Endothelial cell of umbilical vein (primary cell): ENCODE results near the gene ARHGEF37. TPM values are rescaled to one million over a fixed set of nuclear protein-coding genes. Genes with fewer than 3 reads are reported as not detected.

Experiments
- BruUV-seq: library from RNA; stranded (reverse); fragments of 400-500 nt; replicated peaks from 2 replicates; lab custom pipeline; 2021; lab: Mats Ljungman, UMichigan
- CTCF ChIA-PET: fragments of 300-600, 350-600 bp; sonication (Branson Sonifier 250); formaldehyde crosslinking; loops from one replicate; lab custom pipeline; 2021; ENCODE audit warnings: antibody characterized with exemption, inconsistent platforms; lab: Charles Lee
- POLR2A ChIA-PET: fragments of 300-600, 350-600 bp; sonication (Branson Sonifier 250); formaldehyde crosslinking; loops from one replicate; lab custom pipeline; 2021; ENCODE audit warnings: antibody characterized with exemption, inconsistent platforms; lab: Charles Lee
- DNase-seq: peaks from one replicate; pipeline ENCODE4 v3.0.0-alpha.2; 2011; ENCODE audit warnings: low read depth, low spot score
- FAIRE-seq: peaks from 2 replicates; lab custom pipeline; 2011; peaks lifted over from hg19 to GRCh38; lab: Jason Lieb, UNC
- H2AFZ ChIP-seq: 2 replicates; pipeline ENCODE4 v1.6.0; 2012; ENCODE audit warnings: low read depth, low read length, control low read depth, inconsistent platforms
- H3K27ac ChIP-seq: 2 replicates; pipeline ENCODE4 v1.5.1; 2011; ENCODE audit warnings: low read depth, mild to moderate bottlenecking, control low read depth, low read length, moderate library complexity; ENCODE audit not compliant: insufficient read depth
- H3K27me3 ChIP-seq, 2 experiments: 2 replicates each; pipeline versions ENCODE4 v1.6.0 to v1.6.1; 2011; ENCODE audit warnings: low read length in 2 of 2, mixed read lengths in 1 of 2; ENCODE audit not compliant: control insufficient read depth in 2 of 2, insufficient read depth in 2 of 2
- H3K36me3 ChIP-seq, 2 experiments: 2 replicates in 1 of 2; 3 replicates in 1 of 2; pipeline ENCODE4 v1.5.1; 2011; ENCODE audit warnings: low read length in 2 of 2, mild to moderate bottlenecking in 1 of 2, moderate library complexity in 1 of 2; ENCODE audit not compliant: control insufficient read depth in 2 of 2, insufficient read depth in 2 of 2; ENCODE audit errors: extremely low read depth in 1 of 2
- H3K4me1 ChIP-seq: 3 replicates; pipeline ENCODE4 v1.5.1; 2011; ENCODE audit warnings: mild to moderate bottlenecking, low read length; ENCODE audit not compliant: control insufficient read depth, insufficient read depth; ENCODE audit errors: extremely low read depth
- H3K4me2 ChIP-seq: 2 replicates; pipeline ENCODE4 v1.6.1; 2011; ENCODE audit warnings: low read length, control low read depth, mixed read lengths; ENCODE audit not compliant: insufficient read depth
- H3K4me3 ChIP-seq, 3 experiments: fragments of 200-600 bp in 1 of 3; sonication (generic), shearing (Covaris generic) in 1 of 3; replicated peaks in 1 of 3; 2 replicates each; pipeline ENCODE4 v1.5.1; 2011 to 2016; ENCODE audit warnings: control low read depth in 3 of 3, low read length in 3 of 3, mild to moderate bottlenecking in 2 of 3, inconsistent platforms in 1 of 3, low read depth in 1 of 3, moderate library complexity in 1 of 3; ENCODE audit not compliant: insufficient read depth in 1 of 3
- H3K79me2 ChIP-seq: 2 replicates; pipeline ENCODE4 v1.6.0; 2012; ENCODE audit warnings: low read length, inconsistent platforms; ENCODE audit not compliant: control insufficient read depth, insufficient read depth
- H3K9ac ChIP-seq: replicated peaks from 2 replicates; pipeline ENCODE3; 2011; ENCODE audit warnings: low read length, control low read depth; ENCODE audit not compliant: insufficient read depth; ENCODE audit errors: extremely low read depth
- H3K9me1 ChIP-seq: replicated peaks from 3 replicates; pipeline ENCODE4 v1.6.0; 2011; ENCODE audit warnings: mild to moderate bottlenecking, low read length; ENCODE audit not compliant: control insufficient read depth, insufficient read depth; ENCODE audit errors: extremely low read depth
- H3K9me3 ChIP-seq: replicated peaks from 2 replicates; pipeline ENCODE4 v1.5.1; 2012; ENCODE audit warnings: low read length, inconsistent platforms; ENCODE audit not compliant: control insufficient read depth, insufficient read depth
- H4K20me1 ChIP-seq: replicated peaks from 2 replicates; pipeline ENCODE3; 2011; ENCODE audit warnings: mild to moderate bottlenecking, low read length; ENCODE audit not compliant: control insufficient read depth, insufficient read depth; ENCODE audit errors: extremely low read depth
- EZH2 ChIP-seq: IDR thresholded peaks from 2 replicates; pipeline ENCODE4 v1.6.1; 2012; ENCODE audit warnings: borderline replicate concordance, low read depth, mild to moderate bottlenecking, moderate library complexity, low read length, inconsistent platforms; ENCODE audit not compliant: severe bottlenecking
- FOS ChIP-seq: IDR thresholded peaks from 2 replicates; pipeline ENCODE4 v1.6.1; 2011; ENCODE audit warnings: mild to moderate bottlenecking, low read length, moderate library complexity, borderline replicate concordance; ENCODE audit not compliant: insufficient read depth
- GATA2 ChIP-seq: IDR thresholded peaks from 2 replicates; pipeline ENCODE4 v1.7.0; 2011; ENCODE audit warnings: low read depth, mild to moderate bottlenecking, moderate library complexity, mixed read lengths, low read length; ENCODE audit not compliant: insufficient read length, insufficient read depth
- JUN ChIP-seq: IDR thresholded peaks from 2 replicates; pipeline ENCODE4 v1.6.1; 2011; ENCODE audit warnings: borderline replicate concordance, low read depth; ENCODE audit not compliant: insufficient read length, insufficient read depth
- MYC ChIP-seq: IDR thresholded peaks from one replicate; pipeline ENCODE4 v1.6.1; 2011; ENCODE audit warnings: mild to moderate bottlenecking, low read depth, low read length
- POLR2A ChIP-seq: IDR thresholded peaks from 2 replicates; pipeline ENCODE4 v1.6.1; 2012; ENCODE audit warnings: low read depth, mild to moderate bottlenecking, control low read depth, low read length
- POLR2AphosphoS5 ChIP-seq: IDR thresholded peaks from 2 replicates; pipeline ENCODE4 v1.6.1; 2012; ENCODE audit warnings: low read depth, mild to moderate bottlenecking, control low read depth, low read length, moderate library complexity; ENCODE audit not compliant: insufficient read depth
- dilution Hi-C: fragments of 300-500 bp; cut with MboI; formaldehyde crosslinking; loops from one replicate; pipeline ENCODE4 v1.15.0; 2019; ENCODE audit warnings: low sequenced_read_pairs; ENCODE audit not compliant: extremely low pct_ligation_motif_present
- intact Hi-C: fragments of 100-400 bp; cut with micrococcal nuclease; formaldehyde crosslinking; loops from one replicate; pipeline ENCODE4 v1.10.0; 2022
- polyA plus RNA-seq, 4 experiments: library from polyadenylated mRNA; depleted of rRNA in 3 of 4; stranded (reverse) in 3 of 4; unstranded in 1 of 4; fragments of >200 nt; gene quantifications; 2 replicates each; pipeline versions ENCODE4 v1.2.1 to v1.2.3, GENCODE V29; 2011 to 2012; ENCODE audit warnings: missing spikeins in 1 of 4
- total RNA-seq: library from RNA; stranded (reverse); gene quantifications from 2 replicates; pipeline ENCODE4 v1.2.3, GENCODE V29; 2021
- TF ChIP-seq, protein P1 (sequence below), 2 donors: IDR thresholded peaks; 1 replicate in 1 of 2; 2 replicates in 1 of 2; pipeline ENCODE4 v1.5.1; 2011; ENCODE audit warnings: low read length in 2 of 2, mild to moderate bottlenecking in 2 of 2, moderate library complexity in 2 of 2, control low read depth in 1 of 2, inconsistent platforms in 1 of 2, low read depth in 1 of 2; ENCODE audit not compliant: insufficient read depth in 1 of 2; ENCODE audit errors: extremely low read depth in 1 of 2
- TF ChIP-seq, protein P2 (sequence below): IDR thresholded peaks from 2 replicates; pipeline ENCODE4 v1.6.1; 2011; ENCODE audit not compliant: insufficient read depth, insufficient read length

ARHGEF37 gene
- total and polyA plus RNA-seq, 2 donors (not counting 3 experiments of a cell fraction or from before 2014, with no cell fraction given), result 4.9 to 7.0 TPM

DNA sequence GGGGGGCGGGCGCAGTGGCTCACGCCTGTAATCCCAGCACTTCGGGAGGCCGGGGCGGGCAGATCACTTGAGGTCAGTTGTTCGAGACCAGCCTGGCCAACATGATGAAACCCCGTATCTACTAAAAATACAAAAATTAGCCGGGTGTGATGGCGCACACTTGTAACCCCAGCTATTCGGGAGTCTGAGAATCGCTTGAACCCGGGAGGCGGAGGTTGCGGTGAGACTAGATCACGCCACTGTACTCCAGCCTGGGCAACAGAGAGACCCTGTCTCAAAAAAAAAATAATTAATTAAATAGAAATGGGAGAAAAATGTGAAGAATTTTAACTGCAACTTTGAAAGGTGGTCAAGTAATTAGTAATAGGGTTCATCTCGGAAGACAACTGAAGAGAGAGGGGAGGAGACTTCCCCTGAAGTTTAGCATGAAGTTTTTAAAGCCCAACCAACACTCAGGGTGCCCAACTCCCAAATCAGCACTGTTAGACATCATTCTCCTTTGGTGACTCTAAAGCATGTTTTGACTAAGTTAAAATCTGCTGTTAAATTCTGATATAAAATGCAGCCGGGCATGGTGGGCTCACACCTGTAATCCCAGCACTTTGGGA is 28.6 kb upstream of the ARHGEF37 start:
- BruUV-seq, result no TSS peak
- intact Hi-C loops (no loop called here), dilution Hi-C loops (no loop called here)
- ChIA-PET CTCF (interaction anchor here (1.3 to 3.4 kb wide), 7 partner anchors 9 to 118 kb away, joined by 5 to 40 read pairs (median 9); no protein-coding TSS in a partner anchor), POLR2A (no interaction called here)
- FAIRE-seq, result no peak
- Histone ChIP-seq H4K20me1 (peaks cover 3% of the 10 kb centered on the region), H3K9me1 (no peaks in the 10 kb centered on the region), H3K4me3 (no peak overlapping the region), H3K36me3 (peaks cover 0 to 3% of the 10 kb centered on the region in 2 experiments), H3K27ac (no peak overlapping the region), H3K4me1 (peaks cover 20% of the 10 kb centered on the region), H3K9me3 (no peaks in the 10 kb centered on the region), H3K79me2 (peaks cover 35% of the 10 kb centered on the region), H3K27me3 (no peaks in the 10 kb centered on the region), H3K9ac (no peak overlapping the region), H2AFZ (no peak overlapping the region), H3K4me2 (no peak overlapping the region)
- TF ChIP-seq GATA2 (no peak), JUN (no peak), POLR2AphosphoS5 (no peak), POLR2A (no peak), EZH2 (no peak), FOS (no peak), MYC (no peak)
- TF ChIP-seq, protein P1, sequence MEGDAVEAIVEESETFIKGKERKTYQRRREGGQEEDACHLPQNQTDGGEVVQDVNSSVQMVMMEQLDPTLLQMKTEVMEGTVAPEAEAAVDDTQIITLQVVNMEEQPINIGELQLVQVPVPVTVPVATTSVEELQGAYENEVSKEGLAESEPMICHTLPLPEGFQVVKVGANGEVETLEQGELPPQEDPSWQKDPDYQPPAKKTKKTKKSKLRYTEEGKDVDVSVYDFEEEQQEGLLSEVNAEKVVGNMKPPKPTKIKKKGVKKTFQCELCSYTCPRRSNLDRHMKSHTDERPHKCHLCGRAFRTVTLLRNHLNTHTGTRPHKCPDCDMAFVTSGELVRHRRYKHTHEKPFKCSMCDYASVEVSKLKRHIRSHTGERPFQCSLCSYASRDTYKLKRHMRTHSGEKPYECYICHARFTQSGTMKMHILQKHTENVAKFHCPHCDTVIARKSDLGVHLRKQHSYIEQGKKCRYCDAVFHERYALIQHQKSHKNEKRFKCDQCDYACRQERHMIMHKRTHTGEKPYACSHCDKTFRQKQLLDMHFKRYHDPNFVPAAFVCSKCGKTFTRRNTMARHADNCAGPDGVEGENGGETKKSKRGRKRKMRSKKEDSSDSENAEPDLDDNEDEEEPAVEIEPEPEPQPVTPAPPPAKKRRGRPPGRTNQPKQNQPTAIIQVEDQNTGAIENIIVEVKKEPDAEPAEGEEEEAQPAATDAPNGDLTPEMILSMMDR (IDR thresholded peaks at IDR 0.05; ENCODE audit: extremely low read depth in 1 of 2, insufficient read depth in 1 of 2, low read depth in 1 of 2, low read length in 2 of 2), result no peak
- TF ChIP-seq, protein P2, sequence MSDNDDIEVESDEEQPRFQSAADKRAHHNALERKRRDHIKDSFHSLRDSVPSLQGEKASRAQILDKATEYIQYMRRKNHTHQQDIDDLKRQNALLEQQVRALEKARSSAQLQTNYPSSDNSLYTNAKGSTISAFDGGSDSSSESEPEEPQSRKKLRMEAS, result no peak
- no peak for DNase-seq
